Right lobe of liver (tissue), 6 donors: ENCODE data around the gene OTUD7B. TPM values are rescaled to one million over a fixed set of nuclear protein-coding genes. Genes with fewer than 3 reads are reported as not detected.

Experiments used
- ATAC-seq, 4 donors: fragments of 200-7000 bp; cut with Tn5 transposase; one replicate each; pipeline ENCODE4 v1.9.1; 2020; ENCODE audit warnings: mild to moderate bottlenecking in 4 of 4, moderate library complexity in 4 of 4
- DNase-seq, 3 donors: peaks; one replicate each; pipeline ENCODE4 v3.0.0-alpha.2; 2020
- H3K27ac ChIP-seq, 3 donors: fragments of 200-600 bp; one replicate each; pipeline ENCODE4 v1.8.0; 2022
- H3K27me3 ChIP-seq, 2 donors: fragments of 200-600 bp; one replicate each; pipeline ENCODE4 v1.8.0; 2022
- H3K36me3 ChIP-seq, 4 donors: fragments of 200-600 bp; sonication (generic) in 1 of 4; one replicate each; pipeline versions ENCODE4 v1.5.1 to v1.8.0; 2017 to 2022; ENCODE audit warnings: control low read depth in 1 of 4
- H3K4me1 ChIP-seq, 4 donors: fragments of 200-600 bp; sonication (generic) in 1 of 4; one replicate each; pipeline versions ENCODE4 v1.5.1 to v1.8.0; 2017 to 2022; ENCODE audit warnings: control low read depth in 1 of 4
- H3K4me3 ChIP-seq, 3 donors: fragments of 200-600 bp; one replicate each; pipeline ENCODE4 v1.8.0; 2022
- H3K9me3 ChIP-seq, 4 donors: fragments of 200-600 bp; sonication (generic) in 1 of 4; one replicate each; pipeline versions ENCODE4 v1.5.1 to v1.8.0; 2017 to 2022; ENCODE audit warnings: control low read depth in 1 of 4
- POLR2A ChIP-seq: fragments of 450-650 bp; IDR thresholded peaks from one replicate; pipeline ENCODE4 v1.6.1; 2017; ENCODE audit warnings: antibody characterized with exemption, mild to moderate bottlenecking
- WGBS: methylation state at CpG from one replicate; pipeline ENCODE4 v1.1.6; 2018; ENCODE audit warnings: low coverage, low lambda C conversion rate; ENCODE audit not compliant: insufficient coverage; ENCODE audit errors: missing lambda C conversion rate; 5-methylcytosine and 5-hydroxymethylcytosine counted together
- intact Hi-C, 2 donors: fragments of 100-400 bp; cut with DNase I; formaldehyde crosslinking; loops; one replicate each; pipeline versions ENCODE4 v1.11.2 to v1.14.1; 2022
- total RNA-seq, 6 experiments: library from RNA; depleted of rRNA in 2 of 6; stranded (reverse); fragments of >200 nt in 2 of 6; fragmentation: NEBNext Ultra II Directional in 3 of 6; extraction: Animal tissue kit (Norgen Biotek cat#: 25700) in 3 of 6; gene quantifications; one replicate each; pipeline versions ENCODE4 v1.1.0 to v1.2.4, GENCODE V29; 2016 to 2023
- TF ChIP-seq, protein P1 (sequence below), 4 donors: fragments of 200-600 bp in 3 of 4; fragments of 450-650 bp in 1 of 4; IDR thresholded peaks; one replicate each; pipeline versions ENCODE4 v1.5.1 to v1.8.0; 2016 to 2022; ENCODE audit warnings: antibody characterized with exemption in 4 of 4, mild to moderate bottlenecking in 2 of 4
- donor health status: DM: no; HTN: yes; CAD: no.
- donor health status: DM: no; HTN: no; CAD: no.
- donor health status: DM: no; HTN: no; CAD: no.
- donor health status: DM: no; HTN: yes; CAD: no.
- donor health status: DM: no; HTN: yes; CAD: no.

The OTUD7B gene
- total RNA-seq, 6 experiments from 2014 or later, result 9.1 to 22.3 (median 16.8) TPM

DNA sequence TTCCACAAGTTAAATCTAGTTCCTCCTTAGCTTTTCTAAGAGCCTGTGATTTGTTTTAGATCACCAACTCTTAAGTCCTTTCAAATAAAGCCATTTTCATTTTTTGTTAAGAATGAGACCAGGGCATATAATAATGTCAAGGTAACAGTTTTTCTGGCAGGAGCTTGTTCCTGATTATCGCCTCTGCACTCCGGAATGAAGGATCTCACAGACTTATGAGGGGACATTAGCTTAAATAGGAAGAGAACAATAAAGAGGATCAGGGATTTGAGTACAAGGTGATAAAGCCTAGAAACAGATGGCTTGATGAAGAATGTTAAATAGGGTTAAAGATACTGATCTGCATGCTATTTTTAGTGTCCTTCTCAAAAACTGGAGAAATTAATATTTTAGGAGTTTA is 13.6 kb upstream of the OTUD7B start:
- WGBS, result 92% methylated on average over 2 of the region's 2 CpGs
- TF ChIP-seq, protein P1, sequence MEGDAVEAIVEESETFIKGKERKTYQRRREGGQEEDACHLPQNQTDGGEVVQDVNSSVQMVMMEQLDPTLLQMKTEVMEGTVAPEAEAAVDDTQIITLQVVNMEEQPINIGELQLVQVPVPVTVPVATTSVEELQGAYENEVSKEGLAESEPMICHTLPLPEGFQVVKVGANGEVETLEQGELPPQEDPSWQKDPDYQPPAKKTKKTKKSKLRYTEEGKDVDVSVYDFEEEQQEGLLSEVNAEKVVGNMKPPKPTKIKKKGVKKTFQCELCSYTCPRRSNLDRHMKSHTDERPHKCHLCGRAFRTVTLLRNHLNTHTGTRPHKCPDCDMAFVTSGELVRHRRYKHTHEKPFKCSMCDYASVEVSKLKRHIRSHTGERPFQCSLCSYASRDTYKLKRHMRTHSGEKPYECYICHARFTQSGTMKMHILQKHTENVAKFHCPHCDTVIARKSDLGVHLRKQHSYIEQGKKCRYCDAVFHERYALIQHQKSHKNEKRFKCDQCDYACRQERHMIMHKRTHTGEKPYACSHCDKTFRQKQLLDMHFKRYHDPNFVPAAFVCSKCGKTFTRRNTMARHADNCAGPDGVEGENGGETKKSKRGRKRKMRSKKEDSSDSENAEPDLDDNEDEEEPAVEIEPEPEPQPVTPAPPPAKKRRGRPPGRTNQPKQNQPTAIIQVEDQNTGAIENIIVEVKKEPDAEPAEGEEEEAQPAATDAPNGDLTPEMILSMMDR (IDR thresholded peaks at IDR 0.05), result no peak
- no peak for TF ChIP-seq POLR2A
- DNase-seq (no peak), ATAC-seq (no peak)
- no peaks in the 10 kb centered on the region for H3K36me3 ChIP-seq
- H3K27me3 ChIP-seq, result no peaks in the 10 kb centered on the region
- intact Hi-C loops, result no loop called here
- H3K4me1 ChIP-seq, result peaks cover 0 to 23% (median 5%) of the 10 kb centered on the region in 4 donors
- H3K9me3 ChIP-seq, result no peaks in the 10 kb centered on the region
- H3K4me3 ChIP-seq, result no peak overlapping the region
- no peak overlapping the region for H3K27ac ChIP-seq

DNA sequence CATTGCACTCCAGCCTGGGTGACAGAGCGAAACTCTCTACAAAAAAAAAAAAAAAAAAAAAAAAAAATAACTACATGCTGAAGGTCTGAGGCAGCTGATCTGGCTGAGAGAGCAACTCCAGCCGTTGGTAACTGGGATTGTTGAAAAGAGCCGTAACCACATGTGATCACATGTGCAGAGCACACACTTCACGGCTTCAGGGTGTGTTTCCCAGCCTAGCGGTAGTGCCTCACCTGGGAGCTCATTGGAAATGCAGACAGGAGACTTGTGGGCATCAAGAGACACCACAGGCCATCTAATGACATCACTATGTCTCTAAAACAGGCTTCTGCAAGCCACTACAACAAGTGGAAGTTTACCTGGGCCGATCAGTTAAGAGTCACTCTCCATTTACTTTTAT is 11.8 kb upstream of the OTUD7B start:
- peak; percentile 11 to 43 (median 32) for ATAC-seq
- Histone ChIP-seq H3K27me3 (no peaks in the 10 kb centered on the region), H3K9me3 (no peaks in the 10 kb centered on the region), H3K4me3 (no peak overlapping the region), H3K4me1 (peaks cover 0 to 23% (median 5%) of the 10 kb centered on the region in 4 donors), H3K27ac (peak overlapping the region; percentile 80 to 90 (median 86)), H3K36me3 (no peaks in the 10 kb centered on the region)
- WGBS, result 23% methylated on average over 6 of the region's 6 CpGs
- intact Hi-C loops, result no loop called here
- DNase-seq, result peak in 2 of 3 donors; percentile 21 to 47
- no peak for TF ChIP-seq POLR2A
- TF ChIP-seq, protein P1 (IDR thresholded peaks at IDR 0.05), result peak in 1 of 4 donors; percentile 12

DNA sequence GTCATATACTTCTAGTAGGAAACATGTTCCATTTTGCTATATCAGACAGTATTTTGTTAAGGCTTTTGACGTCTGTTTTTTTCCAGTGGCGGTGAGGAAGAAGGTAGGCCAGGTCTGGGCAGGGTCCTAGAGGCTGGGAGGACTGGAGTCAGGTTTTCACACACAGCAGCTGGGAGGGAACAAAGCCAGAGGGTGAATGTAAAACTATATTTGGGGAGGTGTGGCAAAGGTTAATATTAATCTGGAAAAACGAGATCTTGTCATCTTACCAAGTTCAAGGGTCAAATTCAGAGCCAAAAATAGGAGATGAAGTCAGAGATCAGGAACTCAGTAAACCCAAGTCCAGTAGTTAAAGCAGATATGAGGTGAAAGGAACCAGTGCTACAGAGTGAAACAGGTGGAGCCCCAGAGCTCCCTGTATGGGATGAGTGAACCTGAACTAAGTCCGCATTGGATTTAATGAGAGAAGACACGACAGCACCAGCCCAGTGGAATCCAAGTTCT is 10.7 kb upstream of the OTUD7B start:
- peak overlapping the region; percentile 80 to 90 (median 86) for H3K27ac ChIP-seq
- H3K9me3 ChIP-seq, result no peaks in the 10 kb centered on the region
- WGBS, result 19% methylated on average over 5 of the region's 5 CpGs
- peaks cover 0 to 23% (median 5%) of the 10 kb centered on the region in 4 donors for H3K4me1 ChIP-seq
- ATAC-seq (peak; percentile 94 to 98 (median 96)), DNase-seq (peak; percentile 42 to 79 (median 70))
- no peak overlapping the region for H3K4me3 ChIP-seq
- H3K27me3 ChIP-seq, result no peaks in the 10 kb centered on the region
- H3K36me3 ChIP-seq, result no peaks in the 10 kb centered on the region
- TF ChIP-seq POLR2A, result peak; percentile 86
- TF ChIP-seq, protein P1 (IDR thresholded peaks at IDR 0.05), result no peak
- intact Hi-C loops, result no loop called here

DNA sequence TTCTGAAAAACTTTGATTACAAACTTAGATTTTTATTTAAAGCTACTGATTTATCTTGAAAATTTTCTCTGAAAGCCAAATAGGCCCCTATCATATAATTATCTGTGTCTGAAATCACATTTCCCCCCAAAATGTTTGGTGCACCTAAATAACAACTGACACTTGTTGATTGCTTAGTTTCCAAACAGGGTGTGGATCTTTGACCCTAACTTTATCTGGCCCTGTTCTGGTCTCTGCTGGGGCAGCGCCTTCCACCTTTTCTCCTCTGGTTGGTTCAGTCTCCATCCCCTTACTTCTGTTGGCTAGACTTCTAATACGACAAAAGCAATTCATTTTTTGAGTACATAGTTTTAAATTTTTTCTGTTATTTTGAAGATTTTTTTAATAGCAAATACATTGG is 10.2 kb upstream of the OTUD7B start:
- 39% methylated on average over 2 of the region's 2 CpGs for WGBS

More for the DNA sequence above, 10.2 kb upstream of the OTUD7B start:
- peak overlapping the region; percentile 67 to 87 (median 86) for H3K27ac ChIP-seq
- intact Hi-C loops, result no loop called here
- H3K27me3 ChIP-seq, result no peaks in the 10 kb centered on the region
- H3K4me3 ChIP-seq, result no peak overlapping the region
- H3K36me3 ChIP-seq, result no peaks in the 10 kb centered on the region
- no peaks in the 10 kb centered on the region for H3K9me3 ChIP-seq
- DNase-seq, result peak in 2 of 3 donors; percentile 51 to 62
- ATAC-seq, result peak; percentile 63 to 77 (median 72)
- TF ChIP-seq, protein P1 (IDR thresholded peaks at IDR 0.05), result no peak
- TF ChIP-seq POLR2A, result no peak
- peaks cover 0 to 23% (median 5%) of the 10 kb centered on the region in 4 donors for H3K4me1 ChIP-seq
